ENCODE results near the gene KIF6.

- TF ChIP-seq, protein P1, sequence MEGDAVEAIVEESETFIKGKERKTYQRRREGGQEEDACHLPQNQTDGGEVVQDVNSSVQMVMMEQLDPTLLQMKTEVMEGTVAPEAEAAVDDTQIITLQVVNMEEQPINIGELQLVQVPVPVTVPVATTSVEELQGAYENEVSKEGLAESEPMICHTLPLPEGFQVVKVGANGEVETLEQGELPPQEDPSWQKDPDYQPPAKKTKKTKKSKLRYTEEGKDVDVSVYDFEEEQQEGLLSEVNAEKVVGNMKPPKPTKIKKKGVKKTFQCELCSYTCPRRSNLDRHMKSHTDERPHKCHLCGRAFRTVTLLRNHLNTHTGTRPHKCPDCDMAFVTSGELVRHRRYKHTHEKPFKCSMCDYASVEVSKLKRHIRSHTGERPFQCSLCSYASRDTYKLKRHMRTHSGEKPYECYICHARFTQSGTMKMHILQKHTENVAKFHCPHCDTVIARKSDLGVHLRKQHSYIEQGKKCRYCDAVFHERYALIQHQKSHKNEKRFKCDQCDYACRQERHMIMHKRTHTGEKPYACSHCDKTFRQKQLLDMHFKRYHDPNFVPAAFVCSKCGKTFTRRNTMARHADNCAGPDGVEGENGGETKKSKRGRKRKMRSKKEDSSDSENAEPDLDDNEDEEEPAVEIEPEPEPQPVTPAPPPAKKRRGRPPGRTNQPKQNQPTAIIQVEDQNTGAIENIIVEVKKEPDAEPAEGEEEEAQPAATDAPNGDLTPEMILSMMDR (IDR thresholded peaks at IDR 0.05; ENCODE audit: borderline replicate concordance, extremely low read depth, low read length, poor library complexity, severe bottlenecking) = peak; percentile 91
- TF ChIP-seq EZH2 (IDR thresholded peaks at IDR 0.05; ENCODE audit: borderline replicate concordance, low read depth, low read length, severe bottlenecking) = no peak
These were observed 422.4 kb downstream of the KIF6 start for GRCh38 chr6:39302669-39303424.
